Left lobe of liver (tissue), 1 donor: ENCODE measurements around the gene TERF2IP. TPM values are rescaled to one million over a fixed set of nuclear protein-coding genes. Genes with fewer than 3 reads are reported as not detected.

ENCODE experiments used
- total RNA-seq: library from RNA; stranded (reverse); gene quantifications from one replicate; pipeline ENCODE4 v1.2.1, GENCODE V29; 2021
- donor health status: DM: no; HTN: yes; CAD: no.

The TERF2IP gene
- total RNA-seq, 1 donor from 2014 or later: 18.5 TPM

Other genes starting within 250 kb of the TERF2IP start
- gene CFDP1, start 214.3 kb upstream of the TERF2IP start, total RNA-seq: 27.7 TPM
- 10.5 TPM for gene TMEM170A, start 183.1 kb upstream of the TERF2IP start, total RNA-seq
- 0.15 TPM for gene CHST6, start 152.3 kb upstream of the TERF2IP start, total RNA-seq
- not detected for gene CHST5, start 111.7 kb upstream of the TERF2IP start, total RNA-seq
- gene TMEM231, start 91.5 kb upstream of the TERF2IP start, total RNA-seq: 1.5 TPM
- 40.2 TPM for gene GABARAPL2, start 81.4 kb upstream of the TERF2IP start, total RNA-seq
- gene ADAT1, start 24.5 kb upstream of the TERF2IP start, total RNA-seq: 18.7 TPM
- 41.2 TPM for gene KARS1, start 108 bp upstream of the TERF2IP start, total RNA-seq
- not detected for gene CPHXL2, start 29.2 kb downstream of the TERF2IP start, total RNA-seq
- gene DUXB, start 53.7 kb downstream of the TERF2IP start, total RNA-seq: not detected
- not detected for gene CPHXL, start 78.7 kb downstream of the TERF2IP start, total RNA-seq